ENCODE data around the gene NEDD4. TPM values are rescaled to one million over a fixed set of nuclear protein-coding genes. Genes with fewer than 3 reads are reported as not detected.
"Not testable (repeated sequence)": the region's sequence is repeated elsewhere in the genome, so short reads cannot be mapped to it uniquely, and the experiment has no call there.

The NEDD4 gene
- total and polyA plus RNA-seq, 4 donors, result 6.9 to 43.4 (median 25.1) TPM

DNA sequence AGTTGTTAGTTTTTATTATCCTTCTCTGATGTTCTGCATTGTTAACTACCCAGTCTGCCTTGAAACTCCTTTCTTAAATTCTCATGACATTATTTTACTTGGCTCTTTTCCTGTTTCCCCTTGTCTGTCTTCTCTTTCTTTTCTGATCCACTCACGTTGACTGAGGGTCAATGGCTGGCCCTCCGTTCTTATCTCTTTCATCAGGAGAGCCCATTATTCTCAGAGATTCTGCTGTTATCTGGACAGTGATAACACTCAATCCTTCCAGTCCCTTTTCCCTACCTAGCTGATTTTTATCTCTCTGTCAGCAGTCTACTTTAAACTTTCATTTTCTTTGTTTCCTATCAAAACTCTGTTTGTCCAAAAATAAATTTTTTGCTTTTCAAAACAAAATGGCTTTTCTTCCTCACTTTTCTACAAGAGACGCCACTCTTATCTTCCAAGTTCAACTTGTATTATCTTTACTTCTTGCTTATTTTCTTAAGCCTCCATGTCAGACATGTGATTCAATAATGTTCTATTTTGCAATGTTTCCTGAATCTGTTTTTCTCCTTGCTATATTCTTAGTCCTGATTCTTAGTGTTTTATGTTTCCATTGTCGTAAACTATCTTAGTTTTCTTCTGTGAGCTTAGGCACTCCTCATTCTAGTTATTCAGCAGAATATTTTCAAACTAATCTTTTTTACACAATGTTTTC is 120.2 kb downstream of the NEDD4 start:
- Histone ChIP-seq H3K27ac (ENCODE audit: low read depth in 1 of 2, low read length in 2 of 2) (no peak overlapping the region), H3K4me3 (ENCODE audit: low read length in 2 of 2) (peak overlapping the region in 1 of 2 donors; percentile 76)

DNA sequence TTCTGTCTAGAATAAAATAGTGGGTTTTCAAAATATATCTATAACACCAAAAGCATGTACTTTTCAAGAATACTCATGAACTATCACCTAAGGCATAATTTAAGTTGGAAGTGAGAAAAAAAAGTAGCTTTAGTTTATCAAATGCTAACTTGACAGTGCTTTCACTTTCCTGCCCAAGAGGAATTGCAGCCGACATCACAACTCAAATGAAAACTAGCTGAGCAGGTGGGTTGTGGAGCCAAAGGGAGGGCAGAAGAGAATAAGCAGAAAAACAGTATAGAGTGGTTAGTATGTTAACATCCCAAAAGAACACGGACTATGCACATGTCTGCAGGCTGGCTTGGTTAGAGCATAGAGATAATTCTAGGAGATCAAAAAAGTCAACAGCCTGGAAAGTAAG is 120.9 kb downstream of the NEDD4 start:
- peaks cover 0 to 2% of the 10 kb centered on the region in 2 donors for H3K4me1 ChIP-seq (ENCODE audit: control insufficient read depth in 1 of 2, insufficient read depth in 2 of 2, low read length in 2 of 2)
- H3K36me3 ChIP-seq (ENCODE audit: control insufficient read depth in 1 of 2, insufficient read depth in 2 of 2, low read length in 1 of 2), result no peaks in the 10 kb centered on the region
- H3K27me3 ChIP-seq (ENCODE audit: control insufficient read depth in 1 of 2, insufficient read depth in 2 of 2, low read length in 1 of 2), result no peaks in the 10 kb centered on the region
- H3K27ac ChIP-seq (ENCODE audit: low read depth in 1 of 2, low read length in 2 of 2), result no peak overlapping the region
- DNase-seq (no peak), ATAC-seq (ENCODE audit: low FRiP score) (no peak)
- intact Hi-C loops (cut with DNase I), result no loop called here
- peak overlapping the region; percentile 11 to 76 for H3K4me3 ChIP-seq (ENCODE audit: low read length in 2 of 2)
- no peaks in the 10 kb centered on the region for H3K9me3 ChIP-seq (ENCODE audit: control insufficient read depth, low read length)
- WGBS, 2 donors, result 9 to 16% methylated on average over 2 of the region's 2 CpGs

More for the DNA sequence above, 120.2 kb downstream of the NEDD4 start:
- ATAC-seq (ENCODE audit: low FRiP score) (no peak), DNase-seq (no peak)
- WGBS, 2 donors, result 12 to 16% methylated on average over 4 of the region's 4 CpGs
- no peaks in the 10 kb centered on the region for H3K27me3 ChIP-seq (ENCODE audit: control insufficient read depth in 1 of 2, insufficient read depth in 2 of 2, low read length in 1 of 2)
- intact Hi-C loops (cut with DNase I), result no loop called here
- no peaks in the 10 kb centered on the region for H3K36me3 ChIP-seq (ENCODE audit: control insufficient read depth in 1 of 2, insufficient read depth in 2 of 2, low read length in 1 of 2)
- H3K9me3 ChIP-seq (ENCODE audit: control insufficient read depth, low read length), result no peaks in the 10 kb centered on the region
- peaks cover 0 to 2% of the 10 kb centered on the region in 2 donors for H3K4me1 ChIP-seq (ENCODE audit: control insufficient read depth in 1 of 2, insufficient read depth in 2 of 2, low read length in 2 of 2)

DNA sequence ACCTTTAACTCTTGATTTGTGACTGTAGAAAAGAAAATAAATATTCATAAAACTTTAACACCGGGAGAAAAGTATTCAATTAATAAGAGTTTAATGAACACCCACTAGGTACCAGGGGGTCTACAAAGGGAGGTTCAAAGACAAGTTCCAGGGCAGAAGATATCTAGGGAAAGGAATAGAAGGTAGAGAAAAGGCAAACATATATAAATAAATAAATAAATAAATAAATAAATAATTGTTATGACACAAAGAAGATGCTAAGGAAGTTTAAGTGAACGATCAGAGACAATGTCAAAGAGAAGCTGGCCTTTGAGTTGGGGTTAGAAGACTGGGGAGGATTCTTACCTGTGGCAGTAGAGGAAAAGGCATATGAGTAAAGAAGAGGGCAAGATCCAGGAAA is 123.8 kb downstream of the NEDD4 start:
- no peaks in the 10 kb centered on the region for H3K9me3 ChIP-seq (ENCODE audit: control insufficient read depth, low read length)
- no peak for DNase-seq
- WGBS, 2 donors, result 90 to 94% methylated on average over 2 of the region's 2 CpGs

DNA sequence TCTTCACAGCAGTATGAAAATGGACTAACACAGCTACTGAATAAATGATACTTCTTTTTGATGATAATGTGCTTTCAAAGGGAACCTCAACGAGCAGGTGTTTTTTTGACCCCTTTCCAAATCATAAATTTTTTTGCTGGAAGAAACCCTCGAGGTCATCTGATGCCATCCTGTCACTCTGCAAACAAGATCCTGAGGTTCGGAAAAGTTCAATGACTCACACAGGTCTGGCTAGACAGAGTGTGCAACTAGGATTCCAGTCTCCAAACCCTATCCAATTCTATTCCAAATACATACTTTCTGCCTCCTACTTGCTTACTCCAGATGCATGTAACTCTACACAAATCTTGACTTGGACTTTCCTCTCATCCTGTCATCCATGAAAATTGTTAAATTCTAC is 124.7 kb downstream of the NEDD4 start:
- H3K4me3 ChIP-seq (ENCODE audit: low read length in 2 of 2), result no peak overlapping the region
- ATAC-seq (ENCODE audit: low FRiP score) (no peak), DNase-seq (no peak)
- intact Hi-C loops (cut with DNase I), result no loop called here
- H3K4me1 ChIP-seq (ENCODE audit: control insufficient read depth in 1 of 2, insufficient read depth in 2 of 2, low read length in 2 of 2), result peaks cover 0 to 2% of the 10 kb centered on the region in 2 donors
- no peaks in the 10 kb centered on the region for H3K9me3 ChIP-seq (ENCODE audit: control insufficient read depth, low read length)
- no peak overlapping the region for H3K27ac ChIP-seq (ENCODE audit: low read depth in 1 of 2, low read length in 2 of 2)
- H3K27me3 ChIP-seq (ENCODE audit: control insufficient read depth in 1 of 2, insufficient read depth in 2 of 2, low read length in 1 of 2), result no peaks in the 10 kb centered on the region
- WGBS, 2 donors, result 52 to 76% methylated on average over 3 of the region's 3 CpGs
- H3K36me3 ChIP-seq (ENCODE audit: control insufficient read depth in 1 of 2, insufficient read depth in 2 of 2, low read length in 1 of 2), result no peaks in the 10 kb centered on the region

More for the DNA sequence above, 123.8 kb downstream of the NEDD4 start:
- no peaks in the 10 kb centered on the region for H3K36me3 ChIP-seq (ENCODE audit: control insufficient read depth in 1 of 2, insufficient read depth in 2 of 2, low read length in 1 of 2)
- H3K4me1 ChIP-seq (ENCODE audit: control insufficient read depth in 1 of 2, insufficient read depth in 2 of 2, low read length in 2 of 2), result peaks cover 0 to 2% of the 10 kb centered on the region in 2 donors
- H3K27me3 ChIP-seq (ENCODE audit: control insufficient read depth in 1 of 2, insufficient read depth in 2 of 2, low read length in 1 of 2), result no peaks in the 10 kb centered on the region
- ATAC-seq (ENCODE audit: low FRiP score), result no peak
- no peak overlapping the region for H3K27ac ChIP-seq (ENCODE audit: low read depth in 1 of 2, low read length in 2 of 2)
- no peak overlapping the region for H3K4me3 ChIP-seq (ENCODE audit: low read length in 2 of 2)
- intact Hi-C loops (cut with DNase I), result no loop called here

DNA sequence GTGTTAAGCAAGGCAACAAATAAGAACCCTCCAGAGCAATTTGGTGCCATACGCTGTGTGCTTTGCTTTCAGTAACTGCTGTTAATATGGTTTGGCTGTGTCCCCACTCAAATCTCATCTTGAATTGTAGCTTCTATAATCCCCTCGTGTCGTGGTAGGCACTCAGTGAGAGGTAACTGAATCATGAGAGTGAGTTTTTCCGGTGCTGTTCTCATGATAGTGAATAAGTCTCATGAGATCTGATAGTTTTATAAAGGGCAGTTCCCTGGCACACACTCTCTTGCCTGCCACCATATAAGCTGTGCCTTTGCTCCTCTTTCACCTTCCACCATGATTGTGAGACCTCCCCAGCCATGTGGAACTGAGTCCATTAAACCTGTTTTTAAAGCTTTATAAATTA is 125.1 kb downstream of the NEDD4 start:
- H3K36me3 ChIP-seq (ENCODE audit: control insufficient read depth in 1 of 2, insufficient read depth in 2 of 2, low read length in 1 of 2); H3K27ac ChIP-seq (ENCODE audit: low read depth in 1 of 2, low read length in 2 of 2); H3K27me3 ChIP-seq (ENCODE audit: control insufficient read depth in 1 of 2, insufficient read depth in 2 of 2, low read length in 1 of 2); intact Hi-C loops (cut with DNase I); H3K4me1 ChIP-seq (ENCODE audit: control insufficient read depth in 1 of 2, insufficient read depth in 2 of 2, low read length in 2 of 2); ATAC-seq (ENCODE audit: low FRiP score); H3K4me3 ChIP-seq (ENCODE audit: low read length in 2 of 2); H3K9me3 ChIP-seq (ENCODE audit: control insufficient read depth, low read length); DNase-seq: not testable (repeated sequence)
- 92 to 97% methylated on average over 4 of the region's 4 CpGs for WGBS, 2 donors

DNA sequence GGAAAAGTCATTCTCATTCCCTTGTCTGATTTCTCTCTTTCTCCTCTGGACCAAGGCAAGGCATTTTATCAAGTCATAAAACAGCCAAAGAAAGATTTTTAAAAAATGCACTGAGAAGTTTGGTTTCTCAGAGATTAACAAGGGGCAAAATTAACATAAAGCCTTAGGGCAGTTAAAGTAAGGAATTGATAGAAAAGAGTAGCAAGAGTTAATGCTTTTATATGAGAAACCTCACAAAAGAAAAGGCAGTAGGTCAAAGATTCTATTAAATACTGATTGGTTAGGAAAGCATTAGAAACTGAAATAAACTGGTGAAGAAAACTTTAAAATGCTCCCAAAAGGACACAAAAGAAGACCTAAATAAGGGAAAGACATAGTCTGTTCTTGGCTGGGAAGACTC is 129.5 kb downstream of the NEDD4 start:
- Histone ChIP-seq H3K27me3 (ENCODE audit: control insufficient read depth in 1 of 2, insufficient read depth in 2 of 2, low read length in 1 of 2) (no peaks in the 10 kb centered on the region), H3K4me3 (ENCODE audit: low read length in 2 of 2) (no peak overlapping the region), H3K27ac (ENCODE audit: low read depth in 1 of 2, low read length in 2 of 2) (no peak overlapping the region), H3K4me1 (ENCODE audit: control insufficient read depth in 1 of 2, insufficient read depth in 2 of 2, low read length in 2 of 2) (no peaks in the 10 kb centered on the region), H3K36me3 (ENCODE audit: control insufficient read depth in 1 of 2, insufficient read depth in 2 of 2, low read length in 1 of 2) (no peaks in the 10 kb centered on the region), H3K9me3 (ENCODE audit: control insufficient read depth, low read length) (no peaks in the 10 kb centered on the region)
- ATAC-seq (ENCODE audit: low FRiP score) (no peak), DNase-seq (no peak)
- intact Hi-C loops (cut with DNase I), result no loop called here

DNA sequence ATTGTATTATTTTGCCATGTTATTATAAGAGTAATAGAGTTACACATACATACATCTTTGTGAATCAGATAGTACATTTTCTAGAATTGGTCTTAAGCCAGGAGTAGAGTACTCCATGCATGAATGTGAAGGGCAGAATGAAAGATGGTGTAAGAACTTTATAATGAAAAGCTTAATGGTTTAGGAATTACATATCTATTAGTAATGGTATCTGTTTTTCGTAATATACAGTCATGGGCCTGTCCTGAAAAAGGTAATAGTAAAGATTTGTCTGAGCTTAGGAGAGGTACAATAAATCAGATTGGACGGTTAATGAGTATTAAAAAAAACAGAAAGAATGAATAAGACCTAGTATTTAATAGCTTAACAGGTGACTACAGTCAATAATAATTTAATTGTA is 132.3 kb downstream of the NEDD4 start:
- DNase-seq, result no peak
- Histone ChIP-seq H3K36me3 (ENCODE audit: control insufficient read depth in 1 of 2, insufficient read depth in 2 of 2, low read length in 1 of 2) (peaks cover 0 to 1% of the 10 kb centered on the region in 2 donors), H3K4me3 (ENCODE audit: low read length in 2 of 2) (no peak overlapping the region), H3K4me1 (ENCODE audit: control insufficient read depth in 1 of 2, insufficient read depth in 2 of 2, low read length in 2 of 2) (no peaks in the 10 kb centered on the region), H3K27me3 (ENCODE audit: control insufficient read depth in 1 of 2, insufficient read depth in 2 of 2, low read length in 1 of 2) (no peaks in the 10 kb centered on the region), H3K9me3 (ENCODE audit: control insufficient read depth, low read length) (no peaks in the 10 kb centered on the region), H3K27ac (ENCODE audit: low read depth in 1 of 2, low read length in 2 of 2) (no peak overlapping the region)
- ATAC-seq (ENCODE audit: low FRiP score), result no peak
- intact Hi-C loops (cut with DNase I), result no loop called here
- 96 to 97% methylated on average over 2 of the region's 2 CpGs for WGBS, 2 donors

DNA sequence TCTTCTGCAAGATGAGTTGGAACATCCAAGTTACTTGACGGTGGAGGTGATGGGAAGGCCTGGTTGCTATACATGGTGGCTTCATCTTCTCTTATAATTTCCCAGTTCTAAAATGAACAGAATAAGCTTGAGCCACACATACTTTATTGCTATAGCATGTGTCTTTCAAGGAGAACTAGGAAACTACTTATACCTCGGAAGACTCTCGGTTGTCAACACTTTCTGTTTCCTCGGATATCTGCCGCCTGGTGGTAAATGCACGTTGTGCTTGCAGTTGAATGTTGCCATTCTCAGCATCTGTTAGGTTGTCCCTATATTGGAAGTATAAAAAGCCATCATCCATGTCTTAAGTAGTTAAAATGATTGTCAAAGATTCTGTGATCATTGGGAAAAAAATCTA is 132.9 kb downstream of the NEDD4 start:
- no peak overlapping the region for H3K4me3 ChIP-seq (ENCODE audit: low read length in 2 of 2)

DNA sequence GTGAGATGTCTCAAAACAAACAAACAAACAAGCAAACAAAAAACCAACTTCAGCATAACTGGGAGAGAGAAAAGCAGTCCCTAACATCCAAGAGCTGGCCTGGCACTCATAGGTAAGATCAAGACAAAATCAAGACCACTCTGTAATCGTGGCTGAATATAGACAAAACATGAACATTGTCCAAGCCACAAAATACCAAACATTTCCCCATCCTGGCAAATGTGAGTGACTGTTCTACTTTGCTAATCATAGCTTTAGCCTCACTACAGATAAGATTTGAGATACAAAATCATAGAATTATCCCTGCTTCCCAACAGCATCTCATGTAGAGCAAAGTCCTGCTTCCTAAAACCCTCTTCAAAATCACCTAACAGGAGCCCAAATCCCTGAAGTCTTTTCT is 133.7 kb downstream of the NEDD4 start:
- ATAC-seq (ENCODE audit: low FRiP score) (no peak), DNase-seq (no peak)
- 12 to 22% methylated on average over 1 of the region's 1 CpG for WGBS, 2 donors
- intact Hi-C loops (cut with DNase I), result no loop called here
- Histone ChIP-seq H3K27me3 (ENCODE audit: control insufficient read depth in 1 of 2, insufficient read depth in 2 of 2, low read length in 1 of 2) (no peaks in the 10 kb centered on the region), H3K4me3 (ENCODE audit: low read length in 2 of 2) (no peak overlapping the region), H3K36me3 (ENCODE audit: control insufficient read depth in 1 of 2, insufficient read depth in 2 of 2, low read length in 1 of 2) (peaks cover 2 to 10% of the 10 kb centered on the region in 2 donors), H3K4me1 (ENCODE audit: control insufficient read depth in 1 of 2, insufficient read depth in 2 of 2, low read length in 2 of 2) (no peaks in the 10 kb centered on the region), H3K27ac (ENCODE audit: low read depth in 1 of 2, low read length in 2 of 2) (no peak overlapping the region), H3K9me3 (ENCODE audit: control insufficient read depth, low read length) (no peaks in the 10 kb centered on the region)

More for the DNA sequence above, 132.9 kb downstream of the NEDD4 start:
- DNase-seq (no peak), ATAC-seq (ENCODE audit: low FRiP score) (no peak)
- no peaks in the 10 kb centered on the region for H3K27me3 ChIP-seq (ENCODE audit: control insufficient read depth in 1 of 2, insufficient read depth in 2 of 2, low read length in 1 of 2)
- WGBS, 2 donors, result 82 to 86% methylated on average over 6 of the region's 6 CpGs
- H3K36me3 ChIP-seq (ENCODE audit: control insufficient read depth in 1 of 2, insufficient read depth in 2 of 2, low read length in 1 of 2), result peaks cover 0 to 5% of the 10 kb centered on the region in 2 donors
- no peaks in the 10 kb centered on the region for H3K4me1 ChIP-seq (ENCODE audit: control insufficient read depth in 1 of 2, insufficient read depth in 2 of 2, low read length in 2 of 2)
- H3K27ac ChIP-seq (ENCODE audit: low read depth in 1 of 2, low read length in 2 of 2), result no peak overlapping the region
- no peaks in the 10 kb centered on the region for H3K9me3 ChIP-seq (ENCODE audit: control insufficient read depth, low read length)
- intact Hi-C loops (cut with DNase I), result no loop called here

Data from aorta (tissue), 5 donors.